GOT3 (cell line): ENCODE results near the gene DOK3.
"Not testable (repeated sequence)": the region's sequence is repeated elsewhere in the genome, so short reads cannot be mapped to it uniquely, and the experiment has no call there.

ENCODE experiments used
- DNase-seq: peaks from one replicate; lab custom pipeline; 2025; ENCODE audit warnings: mixed read lengths; lab: John Stamatoyannopoulos, UW

The DOK3 gene

GRCh38 chr5:177496727-177497291 is 12.8 kb downstream of the DOK3 start:
- peak; percentile 65 for DNase-seq

GRCh38 chr5:177496070-177496726 is 13.4 kb downstream of the DOK3 start:
- no peak for DNase-seq

- peak; percentile 41 for DNase-seq
These were observed 14.2 kb downstream of the DOK3 start for GRCh38 chr5:177495243-177496060.

- no peak for DNase-seq
These were observed 15.1 kb downstream of the DOK3 start for GRCh38 chr5:177494346-177495195.

- no peak for DNase-seq
These were observed 15.8 kb downstream of the DOK3 start for GRCh38 chr5:177493795-177494345.

GRCh38 chr5:177492841-177493240 is 16.8 kb downstream of the DOK3 start:
- no peak for DNase-seq

- no peak for DNase-seq
These were observed 17.5 kb downstream of the DOK3 start for GRCh38 chr5:177491983-177492746.

- no peak for DNase-seq
These were observed 18.1 kb downstream of the DOK3 start for GRCh38 chr5:177491429-177491945.

GRCh38 chr5:177490992-177491391 is 18.6 kb downstream of the DOK3 start:
- DNase-seq, result no peak

GRCh38 chr5:177490311-177490991 is 19.2 kb downstream of the DOK3 start:
- DNase-seq, result no peak

- no peak for DNase-seq
These were observed 20.4 kb downstream of the DOK3 start for GRCh38 chr5:177489119-177489716.

GRCh38 chr5:177487975-177488374 is 21.7 kb downstream of the DOK3 start:
- no peak for DNase-seq

GRCh38 chr5:177487144-177487543 is 22.5 kb downstream of the DOK3 start:
- no peak for DNase-seq

- no peak for DNase-seq
These were observed 23.4 kb downstream of the DOK3 start for GRCh38 chr5:177486256-177486655.

GRCh38 chr5:177485753-177486152 is 23.9 kb downstream of the DOK3 start:
- not testable (repeated sequence) for DNase-seq

- DNase-seq, result no peak
These were observed 24.6 kb downstream of the DOK3 start for GRCh38 chr5:177484902-177485549.

GRCh38 chr5:177483994-177484901 is 25.4 kb downstream of the DOK3 start:
- DNase-seq, result no peak

- no peak for DNase-seq
These were observed 26.6 kb downstream of the DOK3 start for GRCh38 chr5:177483042-177483441.
